HCT116 (cell line): Measurements from ENCODE around the gene DPYD.

Source experiments
- CTCF ChIP-seq, 3 experiments: fragments of 200-600 bp in 1 of 3; sonication (generic) in 1 of 3; IDR thresholded peaks in 2 of 3; conservative IDR thresholded peaks in 1 of 3; 2 replicates each; pipeline ENCODE4 v1.5.1; 2012 to 2017; ENCODE audit warnings: low read depth in 2 of 3, low read length in 2 of 3, antibody characterized with exemption in 1 of 3, borderline replicate concordance in 1 of 3, control low read depth in 1 of 3, mild to moderate bottlenecking in 1 of 3, mixed read lengths in 1 of 3, mixed run types in 1 of 3, moderate library complexity in 1 of 3; ENCODE audit not compliant: insufficient read depth in 1 of 3
- ELF1 ChIP-seq: IDR thresholded peaks from 2 replicates; pipeline ENCODE4 v1.6.1; 2012; ENCODE audit warnings: low read depth, borderline replicate concordance
- JUND ChIP-seq: IDR thresholded peaks from 2 replicates; pipeline ENCODE4 v1.6.1; 2012
- RAD21 ChIP-seq: IDR thresholded peaks from 2 replicates; pipeline ENCODE4 v1.6.1; 2012; ENCODE audit warnings: low read depth, mild to moderate bottlenecking
- ZNF274 ChIP-seq: fragments of 200-500 bp; sonication (Bioruptor generic); IDR thresholded peaks from 2 replicates; pipeline ENCODE4 v1.6.1; 2014; ENCODE audit warnings: mild to moderate bottlenecking, low read depth, low read length, inconsistent platforms

GRCh38 chr1:97911266-97912215 lies 9.3 kb downstream of the DPYD start:
- TF ChIP-seq CTCF (IDR thresholded peaks at IDR 0.05 in 2 of 3, conservative IDR thresholded peaks at IDR 0.05 in 1 of 3; ENCODE audit: borderline replicate concordance in 1 of 3, insufficient read depth in 1 of 3, low read depth in 2 of 3, low read length in 2 of 3) = no peak
- no peak for TF ChIP-seq ZNF274
- no peak for TF ChIP-seq RAD21
- no peak for TF ChIP-seq ELF1
- TF ChIP-seq JUND = no peak
